Measurements from ENCODE around the gene QSOX1. TPM values are rescaled to one million over a fixed set of nuclear protein-coding genes. Genes with fewer than 3 reads are reported as not detected.

Gene QSOX1
- total RNA-seq, 1 experiment from 2014 or later = 192 TPM

- no peaks in the 10 kb centered on the region for H3K9me2 ChIP-seq (replicated peaks; ENCODE audit: low read length)
- no peak for TF ChIP-seq EZH2phosphoT487 (IDR thresholded peaks at IDR 0.05; ENCODE audit: borderline replicate concordance, low read length)
- no peak for TF ChIP-seq EZH2 (IDR thresholded peaks at IDR 0.05; ENCODE audit: low read length, unreplicated experiment)
- no peak for TF ChIP-seq CTCF (conservative IDR thresholded peaks at IDR 0.05; ENCODE audit: low read depth, low read length)
- no peak overlapping the region for H3K9ac ChIP-seq (ENCODE audit: low read length)
- DNase-seq (no peak), ATAC-seq (no peak)
- no peaks in the 10 kb centered on the region for H4K20me1 ChIP-seq (ENCODE audit: low read length)
- H3K27ac ChIP-seq (ENCODE audit: low read length) = no peak overlapping the region
- H2AFZ ChIP-seq (ENCODE audit: low read length) = peak overlapping the region; percentile 84
- no peaks in the 10 kb centered on the region for H3K36me3 ChIP-seq (ENCODE audit: low read depth, low read length)
- H3K79me2 ChIP-seq (ENCODE audit: low read length) = no peaks in the 10 kb centered on the region
- peaks cover 14% of the 10 kb centered on the region for H3K4me1 ChIP-seq (ENCODE audit: insufficient read depth, low read length)
- peak overlapping the region; percentile 71 for H3K4me3 ChIP-seq (ENCODE audit: low read length)
- H3K4me2 ChIP-seq (ENCODE audit: low read length) = peak overlapping the region; percentile 99
- POLR2A ChIA-PET (ENCODE audit: unreplicated experiment) = no interaction called here
- no peaks in the 10 kb centered on the region for H3F3A ChIP-seq (ENCODE audit: low read length, unreplicated experiment)
- intact Hi-C loops (cut with micrococcal nuclease) = no loop called here
- no TSS peak for BruUV-seq (replicated peaks)
- CTCF ChIA-PET = no interaction called here
- H3K9me3 ChIP-seq (ENCODE audit: low read length) = no peaks in the 10 kb centered on the region
- H3K27me3 ChIP-seq (ENCODE audit: low read length) = peaks cover 43% of the 10 kb centered on the region
Measured at GRCh38 chr1:180231936-180232335, 77.3 kb downstream of the QSOX1 start.

- no peak overlapping the region for H3K9ac ChIP-seq (ENCODE audit: low read length)
- no peaks in the 10 kb centered on the region for H3K9me2 ChIP-seq (replicated peaks; ENCODE audit: low read length)
- no peaks in the 10 kb centered on the region for H3K9me3 ChIP-seq (ENCODE audit: low read length)
- ChIA-PET POLR2A (ENCODE audit: unreplicated experiment) (no interaction called here), CTCF (no interaction called here)
- no peaks in the 10 kb centered on the region for H4K20me1 ChIP-seq (ENCODE audit: low read length)
- peaks cover 14% of the 10 kb centered on the region for H3K4me1 ChIP-seq (ENCODE audit: insufficient read depth, low read length)
- no peak for DNase-seq
- intact Hi-C loops (cut with micrococcal nuclease) = no loop called here
- H3K4me3 ChIP-seq (ENCODE audit: low read length) = no peak overlapping the region
- H3K4me2 ChIP-seq (ENCODE audit: low read length) = no peak overlapping the region
- ATAC-seq = no peak
- H2AFZ ChIP-seq (ENCODE audit: low read length) = no peak overlapping the region
- no peaks in the 10 kb centered on the region for H3K36me3 ChIP-seq (ENCODE audit: low read depth, low read length)
- no peaks in the 10 kb centered on the region for H3K79me2 ChIP-seq (ENCODE audit: low read length)
- no peak overlapping the region for H3K27ac ChIP-seq (ENCODE audit: low read length)
- H3K27me3 ChIP-seq (ENCODE audit: low read length) = peaks cover 45% of the 10 kb centered on the region
- BruUV-seq (replicated peaks) = no TSS peak
- H3F3A ChIP-seq (ENCODE audit: low read length, unreplicated experiment) = no peaks in the 10 kb centered on the region
- TF ChIP-seq EZH2phosphoT487 (IDR thresholded peaks at IDR 0.05; ENCODE audit: borderline replicate concordance, low read length) (no peak), EZH2 (IDR thresholded peaks at IDR 0.05; ENCODE audit: low read length, unreplicated experiment) (no peak), CTCF (conservative IDR thresholded peaks at IDR 0.05; ENCODE audit: low read depth, low read length) (no peak)
Measured at GRCh38 chr1:180232521-180233043, 77.9 kb downstream of the QSOX1 start.

- Histone ChIP-seq H3K79me2 (ENCODE audit: low read length) (no peaks in the 10 kb centered on the region), H3K9me3 (ENCODE audit: low read length) (no peaks in the 10 kb centered on the region), H3K36me3 (ENCODE audit: low read depth, low read length) (no peaks in the 10 kb centered on the region), H3K4me1 (ENCODE audit: insufficient read depth, low read length) (peaks cover 14% of the 10 kb centered on the region), H3K27me3 (ENCODE audit: low read length) (peaks cover 45% of the 10 kb centered on the region), H4K20me1 (ENCODE audit: low read length) (no peaks in the 10 kb centered on the region), H3K4me3 (ENCODE audit: low read length) (no peak overlapping the region), H3F3A (ENCODE audit: low read length, unreplicated experiment) (no peaks in the 10 kb centered on the region), H3K27ac (ENCODE audit: low read length) (no peak overlapping the region), H3K9me2 (replicated peaks; ENCODE audit: low read length) (no peaks in the 10 kb centered on the region), H3K4me2 (ENCODE audit: low read length) (no peak overlapping the region), H3K9ac (ENCODE audit: low read length) (no peak overlapping the region), H2AFZ (ENCODE audit: low read length) (no peak overlapping the region)
- CTCF ChIA-PET = no interaction called here
- DNase-seq (no peak), ATAC-seq (no peak)
- intact Hi-C loops (cut with micrococcal nuclease) = no loop called here
- TF ChIP-seq EZH2 (IDR thresholded peaks at IDR 0.05; ENCODE audit: low read length, unreplicated experiment) = no peak
- no peak for TF ChIP-seq EZH2phosphoT487 (IDR thresholded peaks at IDR 0.05; ENCODE audit: borderline replicate concordance, low read length)
- no peak for TF ChIP-seq CTCF (conservative IDR thresholded peaks at IDR 0.05; ENCODE audit: low read depth, low read length)
- POLR2A ChIA-PET (ENCODE audit: unreplicated experiment) = no interaction called here
- BruUV-seq (replicated peaks) = no TSS peak
Measured at GRCh38 chr1:180233191-180234011, 78.7 kb downstream of the QSOX1 start.

All from PC-3 (cell line).